Pons (tissue), 1 donor: ENCODE measurements around the gene BLVRA.
"Not testable (repeated sequence)": the region's sequence is repeated elsewhere in the genome, so short reads cannot be mapped to it uniquely, and the experiment has no call there.

ENCODE experiments used
- DNase-seq: peaks from one replicate; pipeline ENCODE4 v3.0.0-alpha.2; 2016; ENCODE audit warnings: low spot score

Gene BLVRA, protein sequence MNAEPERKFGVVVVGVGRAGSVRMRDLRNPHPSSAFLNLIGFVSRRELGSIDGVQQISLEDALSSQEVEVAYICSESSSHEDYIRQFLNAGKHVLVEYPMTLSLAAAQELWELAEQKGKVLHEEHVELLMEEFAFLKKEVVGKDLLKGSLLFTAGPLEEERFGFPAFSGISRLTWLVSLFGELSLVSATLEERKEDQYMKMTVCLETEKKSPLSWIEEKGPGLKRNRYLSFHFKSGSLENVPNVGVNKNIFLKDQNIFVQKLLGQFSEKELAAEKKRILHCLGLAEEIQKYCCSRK

DNA sequence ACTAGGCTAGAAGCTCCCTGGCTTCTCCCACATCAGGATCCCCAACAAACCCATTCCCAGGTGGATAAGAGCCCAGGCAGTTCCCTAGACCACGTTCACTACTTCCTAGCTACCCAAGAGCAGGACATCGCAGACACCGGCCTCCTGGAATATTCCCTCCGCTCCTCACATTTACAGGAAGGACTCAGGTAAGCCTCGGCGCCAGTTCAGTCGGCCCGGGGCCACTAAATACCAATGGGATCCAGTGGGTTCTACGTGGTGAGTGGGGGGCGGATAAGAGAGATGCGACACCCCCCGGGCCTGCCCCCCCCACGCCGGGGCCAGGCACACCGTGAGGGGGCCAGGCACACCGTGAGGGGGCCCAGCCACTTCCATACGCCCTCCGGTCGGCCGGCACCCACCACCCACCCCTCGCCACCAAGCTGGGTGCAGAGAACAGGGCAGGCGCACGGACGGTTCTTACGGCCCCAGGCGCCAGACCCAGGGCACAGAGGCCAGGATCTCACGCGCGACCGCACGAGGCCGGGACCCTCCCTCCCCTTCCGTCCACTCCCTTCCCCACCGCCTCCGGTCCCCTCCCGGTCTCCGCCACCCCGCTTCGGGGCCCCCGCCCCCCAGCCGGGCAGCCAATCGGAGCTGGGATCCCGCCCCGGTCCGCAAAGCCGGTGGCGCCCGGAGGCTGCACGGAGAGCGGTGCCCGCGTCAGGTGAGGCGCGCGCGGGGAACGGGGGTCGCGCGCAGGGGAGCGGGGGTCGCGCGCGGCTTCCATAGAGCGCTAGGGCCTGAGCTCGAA lies at the start of gene BLVRA:
BLVRA (plus strand) TSS at position 652 of the 793 bp plus-strand sequence. CDS start 12,479 bp downstream, outside the sequence.
- DNase-seq, result peak; percentile 15

DNA sequence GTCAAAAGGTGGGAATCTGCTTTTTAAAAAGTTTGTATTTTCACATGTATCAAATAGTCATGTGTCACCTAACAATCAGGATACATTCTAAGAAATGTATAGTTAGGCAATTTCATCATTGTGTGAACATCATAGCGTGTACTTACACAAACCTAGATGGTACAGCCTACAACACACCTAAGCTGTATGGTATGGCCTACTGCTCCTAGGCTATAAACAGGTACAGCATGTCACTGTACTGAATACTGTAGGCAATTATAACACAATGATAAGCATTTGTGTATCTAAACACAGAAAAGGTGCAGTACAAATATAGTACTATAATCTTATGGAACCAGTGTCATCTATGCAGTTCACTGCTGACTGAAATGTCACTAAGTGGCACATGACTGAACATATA lies 47.0 kb upstream of the BLVRA start:
- DNase-seq, result no peak

DNA sequence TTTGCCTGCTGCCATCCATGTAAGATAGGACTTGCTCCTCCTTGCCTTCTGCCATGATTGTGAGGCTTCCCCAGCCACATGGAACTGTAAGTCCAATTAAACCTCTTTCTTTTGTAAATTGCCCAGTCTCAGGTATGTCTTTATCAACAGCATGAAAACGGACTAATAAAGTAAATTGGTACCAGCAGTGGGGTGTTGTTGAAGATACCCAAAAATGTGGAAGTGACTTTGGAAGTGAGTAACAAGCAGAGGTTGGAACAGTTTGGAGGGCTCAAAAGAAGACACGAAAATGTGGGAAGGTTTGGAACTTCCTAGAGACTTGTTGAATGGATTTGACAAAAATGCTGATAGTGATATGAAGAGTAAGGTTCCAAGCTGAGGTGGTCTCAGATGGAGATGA lies 42.5 kb upstream of the BLVRA start:
- not testable (repeated sequence) for DNase-seq

DNA sequence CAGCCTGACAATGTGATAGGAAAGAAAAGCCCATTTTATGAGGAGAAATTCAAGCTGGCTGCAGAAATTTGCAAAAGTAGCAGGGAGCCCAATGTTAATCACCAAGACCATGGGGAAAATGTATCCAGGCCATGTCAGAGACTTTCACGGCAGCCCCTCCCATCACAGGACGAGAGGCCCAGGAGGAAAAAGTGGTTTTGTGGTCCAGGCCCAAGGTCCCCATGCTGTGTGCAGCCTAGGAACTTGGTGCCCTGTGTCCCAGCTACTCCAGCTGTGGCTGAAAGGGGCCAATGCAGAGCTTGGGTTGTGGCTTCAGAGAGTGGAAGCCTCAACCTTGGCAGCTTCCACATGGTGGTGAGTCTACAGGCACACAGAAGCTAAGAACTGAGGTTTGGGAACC lies 41.9 kb upstream of the BLVRA start:
- no peak for DNase-seq

DNA sequence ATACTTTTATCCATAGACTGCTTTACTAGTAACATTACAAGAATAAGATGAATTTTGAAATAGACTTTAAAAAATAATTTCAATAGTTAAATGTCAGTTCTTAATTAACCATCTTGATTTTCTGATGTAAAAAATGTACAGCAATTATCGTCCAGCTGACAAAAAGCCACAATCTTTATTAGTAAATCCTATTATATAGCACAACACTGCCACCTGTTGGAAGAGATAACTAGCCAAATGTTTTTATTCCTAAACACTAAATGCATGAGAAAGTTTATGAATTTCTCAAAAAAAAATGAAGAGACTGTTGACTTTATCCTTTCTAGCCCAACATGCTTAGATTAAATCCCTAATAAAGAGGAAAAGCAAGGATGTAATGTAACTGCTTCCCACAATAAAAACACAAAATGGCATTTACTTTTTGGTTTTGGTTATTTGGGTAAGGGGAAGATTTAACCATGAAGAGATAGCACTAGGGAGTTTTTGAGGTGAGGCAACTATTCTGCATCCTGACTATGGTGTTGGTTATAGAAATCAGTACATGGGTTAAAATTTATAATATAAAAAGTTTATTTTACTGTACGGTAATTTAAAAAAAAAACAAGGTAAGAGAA lies 37.2 kb upstream of the BLVRA start:
- DNase-seq, result peak; percentile 67

DNA sequence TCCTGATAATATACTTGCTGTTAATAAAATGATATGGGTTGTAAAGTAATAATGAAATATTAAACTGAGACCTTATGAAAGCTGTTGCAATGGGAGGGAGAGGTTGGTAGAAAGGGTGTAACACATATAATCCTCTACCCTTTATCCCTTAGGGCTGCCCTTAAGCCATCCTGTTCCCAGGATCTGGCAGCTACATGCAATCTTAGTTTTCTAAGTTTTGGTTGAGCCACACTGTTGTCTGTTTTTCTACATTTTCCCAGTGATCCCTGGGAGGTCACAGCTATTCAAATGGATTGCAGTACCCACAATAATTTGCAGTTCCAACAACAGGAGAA lies 35.5 kb upstream of the BLVRA start:
- no peak for DNase-seq

DNA sequence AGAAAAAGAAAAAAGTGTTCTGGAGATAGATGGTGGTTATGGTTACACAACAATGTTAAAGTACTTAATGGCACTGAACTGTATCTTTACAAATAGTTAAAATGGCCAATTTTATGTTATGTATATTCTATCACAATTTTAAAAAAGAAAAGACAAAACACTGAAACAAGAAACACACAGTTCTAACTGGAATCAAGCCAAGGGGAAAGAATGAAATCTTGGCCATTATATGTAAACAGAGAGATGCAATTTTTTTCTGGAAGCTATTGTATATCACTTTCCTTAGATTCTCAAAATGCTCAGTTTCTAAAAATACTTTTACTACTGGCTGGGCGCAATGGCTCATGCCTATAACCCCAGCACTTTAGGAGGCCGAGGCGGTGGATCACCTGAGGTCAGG lies 33.2 kb upstream of the BLVRA start:
- no peak for DNase-seq

DNA sequence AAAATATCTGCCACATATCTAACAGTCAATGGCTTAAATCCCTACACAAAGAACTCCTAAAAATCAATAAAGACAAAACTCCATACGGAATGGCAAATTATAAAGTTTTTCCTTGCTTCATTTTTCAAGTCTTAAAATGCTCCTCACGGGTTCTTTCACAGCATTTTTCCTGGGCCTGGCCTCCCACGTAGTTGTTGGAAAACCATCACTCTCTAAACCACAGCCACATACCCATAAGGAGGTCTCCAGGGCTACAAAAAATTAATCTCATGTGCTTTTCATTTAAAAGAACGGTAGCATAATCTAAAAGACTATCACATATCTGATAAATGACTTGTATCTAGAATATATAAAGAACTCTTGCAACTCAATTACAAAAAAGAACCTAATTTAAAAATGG lies 32.0 kb upstream of the BLVRA start:
- no peak for DNase-seq

DNA sequence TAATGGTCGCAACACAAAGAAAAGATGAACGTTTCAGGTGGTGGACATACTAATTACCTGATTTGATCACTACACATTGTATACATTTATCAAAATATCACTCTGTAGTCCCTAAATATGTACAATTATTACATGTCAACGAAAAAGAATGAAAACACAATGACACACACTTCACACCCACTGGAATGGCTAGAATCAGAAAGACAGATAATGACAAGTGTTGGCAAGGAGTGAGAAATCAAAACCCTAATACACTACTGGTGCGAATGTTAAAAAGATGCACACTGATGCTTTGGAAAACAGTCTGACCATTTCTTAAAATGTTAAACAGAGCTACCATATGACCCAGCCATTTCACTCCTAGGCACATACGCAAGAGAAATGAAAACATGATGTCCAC lies 31.5 kb upstream of the BLVRA start:
- DNase-seq, result no peak

DNA sequence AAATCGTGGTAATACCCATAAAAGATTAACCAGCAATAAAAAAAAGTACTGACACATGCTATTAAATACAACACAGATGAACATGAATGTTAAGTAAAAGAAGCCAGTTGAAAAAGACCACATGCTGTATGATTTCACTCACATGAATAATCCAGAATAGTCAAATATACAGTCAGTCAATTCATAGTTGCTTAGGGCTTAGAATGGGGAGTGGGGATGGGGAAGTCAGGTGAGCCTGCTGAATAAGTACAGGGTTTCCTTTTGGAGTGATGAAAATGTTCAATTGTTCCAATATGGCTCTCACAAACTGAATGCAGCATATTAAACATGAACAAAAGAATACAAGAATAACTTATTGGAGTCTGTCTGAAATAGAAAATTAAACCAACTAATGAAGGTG lies 31.0 kb upstream of the BLVRA start:
- DNase-seq, result no peak

DNA sequence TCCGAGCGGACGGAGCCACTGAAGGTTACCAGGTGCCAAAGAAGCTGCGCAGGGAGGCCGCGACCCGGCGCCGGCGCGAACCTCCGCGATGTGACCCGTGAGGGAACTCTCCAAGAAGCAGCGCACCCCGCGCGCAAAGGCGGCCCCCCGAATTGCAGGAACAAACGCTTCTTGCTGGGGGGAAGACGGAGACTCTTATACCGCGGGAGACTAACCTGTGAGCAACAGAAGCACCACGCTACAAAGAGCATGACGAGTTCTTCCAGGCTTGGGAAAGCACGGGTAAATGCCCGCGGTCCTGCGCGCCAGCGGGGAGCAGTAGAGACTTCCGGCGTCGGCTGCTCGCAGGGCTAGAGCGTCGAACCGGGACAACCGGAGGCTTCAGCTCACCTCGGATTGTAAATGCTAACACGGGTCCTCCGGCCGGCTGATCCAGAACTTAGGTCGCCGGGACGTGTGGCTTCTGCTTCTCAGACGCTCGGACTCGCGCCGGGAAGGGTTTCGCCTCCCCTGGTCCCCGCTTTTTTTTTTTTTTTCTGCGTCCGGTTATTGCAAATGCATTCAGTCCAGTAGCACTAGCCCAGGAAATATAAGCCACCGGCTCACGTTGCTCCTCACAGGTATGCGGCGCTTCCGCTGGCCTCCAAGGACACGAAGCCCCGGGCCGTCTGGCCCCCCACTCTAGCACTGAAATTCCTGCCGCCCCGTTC lies 29.1 kb upstream of the BLVRA start, which contains the start of gene COA1:
COA1 (minus strand) TSS at position 310 of the 710 bp plus-strand sequence. CDS start 80,909 bp downstream, outside the sequence.
- DNase-seq, result peak; percentile 81

DNA sequence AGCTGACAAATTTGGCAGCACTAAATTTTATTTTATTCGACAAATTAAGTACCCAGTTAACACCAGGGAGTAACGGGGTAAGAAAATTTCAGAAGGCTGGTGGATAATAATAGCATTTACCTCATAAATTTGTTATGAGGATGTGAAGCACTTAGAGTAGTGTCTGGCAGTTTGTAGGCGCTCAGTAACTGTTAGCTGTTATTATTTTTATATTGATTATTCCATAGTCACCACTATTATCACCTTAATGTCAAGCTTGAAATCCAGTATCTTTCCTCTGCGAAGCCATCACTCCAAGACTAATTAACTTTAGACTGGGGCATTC lies 28.6 kb upstream of the BLVRA start:
- DNase-seq, result no peak

DNA sequence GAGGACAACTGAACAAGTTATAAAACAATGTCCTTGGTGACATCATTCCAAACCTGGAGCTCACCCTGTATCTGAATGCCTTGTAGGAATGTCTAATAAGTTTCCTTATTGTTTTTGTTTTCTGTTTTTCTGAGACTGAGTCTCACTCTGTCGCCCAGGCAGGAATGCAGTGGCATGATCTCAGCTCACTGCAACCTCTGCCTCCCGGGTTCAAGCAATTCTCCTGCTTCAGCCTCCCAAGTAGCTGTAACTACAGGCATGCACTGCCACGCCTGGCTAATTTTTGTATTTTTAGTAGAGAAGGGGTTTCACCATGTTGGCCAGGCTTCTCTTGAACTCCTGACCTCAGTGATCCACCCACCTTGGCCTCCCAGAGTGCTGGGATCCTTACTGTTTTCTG lies 27.0 kb upstream of the BLVRA start:
- DNase-seq, result not testable (repeated sequence)

DNA sequence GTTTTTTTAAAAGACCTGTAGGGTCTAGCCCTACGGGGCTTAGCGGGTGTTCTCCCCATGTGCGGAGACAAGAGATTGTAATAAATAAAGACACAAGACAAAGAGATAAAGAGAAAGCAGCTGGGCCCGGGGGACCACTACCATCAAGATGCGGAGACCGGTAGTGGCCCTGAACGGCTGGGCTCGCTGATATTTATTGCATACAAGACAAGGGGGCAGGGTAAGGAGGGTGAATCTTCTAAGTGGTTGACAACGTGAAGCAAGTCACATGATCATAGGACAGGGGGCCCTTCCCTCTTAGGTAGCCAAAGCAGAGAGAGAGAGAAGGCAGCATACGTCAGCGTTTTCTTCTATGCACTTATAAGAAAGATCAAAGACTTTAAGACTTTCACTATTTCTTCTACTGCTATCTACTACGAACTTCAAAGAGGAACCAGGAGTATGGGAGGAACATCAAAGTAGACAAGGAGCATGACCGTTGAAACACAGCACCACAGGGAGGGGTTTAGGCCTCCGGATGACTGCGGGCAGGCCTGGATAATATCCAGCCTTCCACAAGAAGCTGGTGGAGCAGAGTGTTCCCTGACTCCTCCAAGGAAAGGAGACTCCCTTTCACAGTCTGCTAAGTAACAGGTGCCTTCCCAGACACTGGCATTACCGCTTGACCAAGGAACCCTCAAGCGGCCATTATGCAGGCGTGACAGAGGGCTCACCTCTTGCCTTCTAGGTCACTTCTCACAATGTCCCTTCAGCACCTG lies 23.7 kb upstream of the BLVRA start:
- DNase-seq, result not testable (repeated sequence)

DNA sequence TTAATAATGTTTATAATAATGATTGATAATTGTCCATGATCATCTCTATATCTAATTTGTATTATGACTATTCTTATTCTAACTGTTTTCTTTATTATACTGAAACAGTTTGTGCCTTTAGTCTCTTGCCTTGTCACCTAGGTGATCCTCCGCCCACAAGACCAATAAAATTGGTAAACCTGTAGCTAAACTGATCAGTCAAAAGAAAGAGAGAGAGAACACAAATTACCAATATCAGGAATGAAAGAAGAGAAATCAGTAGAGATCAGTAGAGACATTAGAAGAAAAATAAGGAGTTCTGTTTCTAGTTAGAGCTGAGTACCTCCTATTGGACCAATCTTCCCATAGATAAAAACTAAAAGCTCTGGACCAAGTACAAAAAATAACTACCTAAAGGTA lies 23.1 kb upstream of the BLVRA start:
- no peak for DNase-seq

DNA sequence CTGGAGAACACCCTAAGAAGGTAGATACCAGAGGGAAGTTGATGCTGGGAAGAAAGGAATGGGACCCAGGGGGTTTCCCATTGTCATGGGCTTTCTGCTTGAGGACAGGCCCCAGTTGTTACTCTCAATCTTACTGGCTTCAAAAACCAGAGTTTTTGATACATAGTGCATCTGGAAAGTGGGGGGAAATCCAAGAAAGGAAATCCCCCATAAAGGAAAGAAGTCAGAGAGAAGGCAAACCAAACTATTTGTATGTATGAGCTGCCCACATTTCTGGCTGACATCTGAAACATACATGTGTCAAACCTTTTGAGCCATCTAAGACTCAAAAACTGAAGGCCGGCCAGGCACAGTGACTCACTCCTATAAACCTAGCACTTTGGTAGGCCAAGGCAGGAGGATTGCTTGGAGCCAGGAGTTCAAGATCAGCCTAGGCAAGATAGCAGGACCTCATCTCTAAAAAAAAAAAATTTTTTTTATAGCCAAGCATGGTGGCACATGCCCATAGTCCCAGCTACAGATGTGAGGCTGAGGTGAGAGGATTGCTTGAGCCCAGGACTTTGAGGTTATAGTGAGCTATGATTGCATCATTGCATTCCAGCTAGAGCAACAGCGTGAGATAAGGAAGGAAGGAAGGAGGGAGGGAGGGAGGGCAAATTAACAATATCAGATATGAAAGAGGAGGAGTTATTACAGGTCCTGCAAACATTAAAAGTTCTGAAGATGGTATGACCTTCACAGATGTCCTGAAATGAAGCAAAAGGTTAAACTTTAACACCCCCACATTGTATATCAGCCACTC lies 22.5 kb upstream of the BLVRA start:
- no peak for DNase-seq

DNA sequence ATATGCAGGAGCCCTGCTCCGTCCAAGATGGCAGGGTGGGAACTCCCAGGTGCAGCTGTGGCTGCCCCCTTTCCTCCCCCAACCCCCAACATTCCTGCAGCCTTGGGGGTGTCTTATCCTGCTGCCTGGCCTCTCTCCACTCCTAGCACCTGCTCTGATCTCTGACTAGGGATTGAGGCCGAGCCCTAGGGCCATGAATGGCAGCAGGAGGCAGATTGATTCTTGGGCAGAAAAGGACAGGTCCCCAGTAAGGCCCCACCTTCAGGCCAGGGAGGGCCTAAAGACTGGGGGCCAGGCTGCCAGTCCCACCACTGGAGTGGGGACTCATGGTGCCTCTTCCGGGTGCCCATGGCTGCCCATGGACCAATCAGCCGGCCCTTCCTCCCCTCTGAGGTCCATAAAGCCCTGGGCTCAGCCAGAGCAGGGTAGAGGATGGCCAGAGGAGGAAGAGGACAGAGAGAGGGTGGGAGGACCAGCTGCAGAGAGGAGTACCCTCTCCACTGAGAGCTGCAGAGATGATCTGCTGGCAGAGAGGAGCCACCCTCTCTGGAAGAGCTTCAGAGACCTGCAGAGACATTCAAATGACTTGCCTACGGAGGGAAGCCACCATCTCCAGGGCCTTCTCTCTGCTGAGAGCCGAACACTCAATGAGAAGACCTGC lies 20.9 kb upstream of the BLVRA start:
- DNase-seq, result no peak

DNA sequence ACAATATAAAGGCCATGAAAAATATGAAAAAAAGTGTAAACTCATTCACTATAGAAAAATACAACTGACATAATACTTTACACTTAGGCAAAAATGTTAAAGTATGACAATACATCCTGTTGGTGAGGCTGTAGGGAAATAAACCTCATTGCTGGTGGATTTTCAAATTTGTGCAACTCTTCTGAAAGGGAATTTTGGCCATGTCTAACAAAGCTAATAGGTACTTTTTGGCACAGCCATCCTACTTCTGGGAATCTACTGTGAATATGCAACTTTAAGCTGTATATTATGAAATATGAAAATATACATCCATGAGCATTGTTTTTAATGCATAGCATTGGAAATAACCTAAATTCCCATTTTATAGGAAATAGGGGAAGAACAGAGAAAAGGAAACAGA lies 15.8 kb upstream of the BLVRA start:
- no peak for DNase-seq

DNA sequence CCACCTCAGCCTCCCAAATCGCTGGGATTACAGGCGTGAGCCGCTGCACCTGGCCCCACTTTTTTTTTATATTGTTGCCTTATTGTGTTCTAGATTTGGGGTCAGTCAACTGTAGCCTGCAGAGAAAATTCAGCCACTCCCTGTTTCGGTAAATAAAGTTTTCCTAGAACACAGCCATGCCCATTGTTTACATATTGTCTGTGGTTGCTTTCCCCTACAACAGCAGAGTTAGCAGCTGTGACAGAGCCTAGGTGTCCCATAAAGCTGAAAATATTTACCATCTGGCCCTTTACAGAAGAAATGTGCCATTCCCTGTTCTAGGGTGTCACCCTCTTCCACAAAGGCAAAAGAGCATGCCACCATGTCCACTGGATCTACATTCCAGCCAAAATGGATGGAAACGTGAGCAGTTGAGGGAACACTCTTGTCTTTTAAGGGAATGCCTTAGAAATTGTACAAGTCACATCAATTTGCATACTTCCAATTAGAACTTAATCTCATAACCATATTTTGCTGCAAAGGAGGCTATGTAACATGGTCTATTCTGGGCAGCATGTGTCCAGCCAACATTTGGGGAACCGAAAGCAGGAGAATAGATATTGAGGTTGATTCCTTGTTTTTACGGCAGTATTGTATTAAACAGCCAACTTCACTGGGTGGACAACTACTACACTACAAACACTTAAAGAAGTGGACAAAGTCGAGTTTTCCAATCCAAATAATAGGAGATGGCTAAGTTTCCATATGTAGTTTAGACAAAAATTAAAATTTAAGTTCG lies 11.0 kb upstream of the BLVRA start:
- DNase-seq, result no peak
